ENCODE data around the gene GCGR.

The GCGR gene

DNA sequence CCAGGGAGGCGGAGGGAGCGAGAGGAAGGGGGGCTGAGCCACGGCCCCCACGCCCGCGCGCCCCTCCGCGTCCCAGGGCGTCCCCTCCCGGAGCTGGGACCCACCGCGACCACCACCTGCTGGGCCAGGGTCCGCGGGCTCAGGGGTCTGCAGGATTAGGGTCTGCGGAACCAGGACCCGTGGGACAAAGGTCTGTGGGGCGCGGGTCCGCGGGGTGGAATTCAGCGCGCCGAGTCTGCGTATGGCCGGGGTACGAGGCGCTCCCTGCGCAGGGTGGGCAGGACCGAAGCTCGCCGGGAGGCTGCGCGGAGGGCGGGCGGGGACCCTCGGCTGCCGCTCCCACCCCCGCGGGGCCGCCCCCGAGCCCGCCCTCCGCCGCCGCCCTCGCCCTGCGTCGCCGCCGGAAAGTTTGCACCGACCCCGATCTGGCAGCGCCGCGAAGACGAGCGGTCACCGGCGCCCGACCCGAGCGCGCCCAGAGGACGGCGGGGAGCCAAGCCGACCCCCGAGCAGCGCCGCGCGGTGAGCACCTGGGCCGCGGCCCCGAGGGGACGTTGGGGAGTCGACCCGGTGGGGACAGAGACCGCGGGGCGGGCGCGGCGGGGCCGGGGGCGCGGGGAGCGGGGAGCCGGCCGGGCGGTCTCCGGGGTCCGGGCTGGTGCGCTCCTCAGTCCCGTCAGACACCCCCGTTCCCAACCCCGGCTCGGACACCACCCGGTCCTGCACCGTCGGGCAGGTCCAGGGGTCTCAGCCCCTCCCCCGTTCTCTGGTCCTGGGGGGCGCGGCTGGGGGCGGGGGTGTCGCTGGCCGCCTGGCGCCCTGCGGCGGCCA lies at the start of gene GCGR:
Gene GCGR (plus strand): TSS at position 423 of the 831 bp plus-strand sequence. CDS start 4,869 bp downstream, outside the sequence.
- no peak within 1 kb of the TSS for H3K27ac ChIP-seq
- TF ChIP-seq, protein P1, sequence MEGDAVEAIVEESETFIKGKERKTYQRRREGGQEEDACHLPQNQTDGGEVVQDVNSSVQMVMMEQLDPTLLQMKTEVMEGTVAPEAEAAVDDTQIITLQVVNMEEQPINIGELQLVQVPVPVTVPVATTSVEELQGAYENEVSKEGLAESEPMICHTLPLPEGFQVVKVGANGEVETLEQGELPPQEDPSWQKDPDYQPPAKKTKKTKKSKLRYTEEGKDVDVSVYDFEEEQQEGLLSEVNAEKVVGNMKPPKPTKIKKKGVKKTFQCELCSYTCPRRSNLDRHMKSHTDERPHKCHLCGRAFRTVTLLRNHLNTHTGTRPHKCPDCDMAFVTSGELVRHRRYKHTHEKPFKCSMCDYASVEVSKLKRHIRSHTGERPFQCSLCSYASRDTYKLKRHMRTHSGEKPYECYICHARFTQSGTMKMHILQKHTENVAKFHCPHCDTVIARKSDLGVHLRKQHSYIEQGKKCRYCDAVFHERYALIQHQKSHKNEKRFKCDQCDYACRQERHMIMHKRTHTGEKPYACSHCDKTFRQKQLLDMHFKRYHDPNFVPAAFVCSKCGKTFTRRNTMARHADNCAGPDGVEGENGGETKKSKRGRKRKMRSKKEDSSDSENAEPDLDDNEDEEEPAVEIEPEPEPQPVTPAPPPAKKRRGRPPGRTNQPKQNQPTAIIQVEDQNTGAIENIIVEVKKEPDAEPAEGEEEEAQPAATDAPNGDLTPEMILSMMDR (conservative IDR thresholded peaks at IDR 0.05), result no peak

DNA sequence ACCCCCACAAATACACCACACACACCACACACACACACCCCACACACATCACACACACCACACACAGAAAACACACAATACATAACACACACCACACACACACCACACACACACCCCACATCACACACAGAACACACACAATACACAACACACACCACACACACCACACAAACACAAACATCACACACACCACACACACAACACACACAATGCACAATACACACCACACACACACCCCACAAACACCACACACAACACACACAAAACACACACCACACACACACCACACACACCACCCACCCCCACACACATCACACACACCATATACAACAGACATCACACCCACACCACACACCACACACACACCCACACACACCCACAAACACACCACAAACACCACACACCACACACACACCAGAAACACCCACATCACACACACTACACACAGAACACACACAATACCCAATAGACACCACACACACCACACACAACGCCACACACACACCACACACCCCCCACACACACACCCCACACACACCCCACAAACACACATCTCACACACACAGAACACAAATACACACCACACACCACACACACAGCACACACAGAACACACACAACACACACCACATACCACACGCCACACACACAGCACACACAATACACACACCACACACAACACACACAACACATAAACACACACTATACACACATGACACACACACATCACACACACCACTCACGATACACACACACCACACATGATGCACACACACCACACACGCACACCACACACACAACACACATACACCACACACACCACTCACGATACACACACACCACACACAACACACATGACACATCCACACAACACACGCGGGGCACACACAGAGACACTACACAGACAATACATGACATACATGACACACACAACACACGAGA lies 11.0 kb upstream of the GCGR start:
- TF ChIP-seq, protein P1 (conservative IDR thresholded peaks at IDR 0.05), result no peak
- no peak overlapping the region for H3K27ac ChIP-seq

DNA sequence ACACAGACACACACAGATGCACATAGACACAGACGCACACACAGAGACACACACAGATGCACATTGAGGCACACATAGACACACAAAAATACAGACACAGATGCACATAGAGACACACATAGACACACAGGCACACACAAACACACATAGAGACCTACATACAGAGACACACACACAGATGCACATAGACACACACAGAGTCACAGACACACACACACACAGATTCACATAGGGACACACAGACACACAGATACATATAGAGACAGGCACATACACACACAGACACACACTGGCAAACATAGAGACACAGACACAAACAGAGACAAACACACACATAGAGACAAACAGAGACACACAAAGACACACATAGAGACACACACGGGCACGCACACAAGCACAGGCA lies 9.9 kb upstream of the GCGR start:
- TF ChIP-seq, protein P1 (conservative IDR thresholded peaks at IDR 0.05), result no peak
- H3K27ac ChIP-seq, result no peak overlapping the region

DNA sequence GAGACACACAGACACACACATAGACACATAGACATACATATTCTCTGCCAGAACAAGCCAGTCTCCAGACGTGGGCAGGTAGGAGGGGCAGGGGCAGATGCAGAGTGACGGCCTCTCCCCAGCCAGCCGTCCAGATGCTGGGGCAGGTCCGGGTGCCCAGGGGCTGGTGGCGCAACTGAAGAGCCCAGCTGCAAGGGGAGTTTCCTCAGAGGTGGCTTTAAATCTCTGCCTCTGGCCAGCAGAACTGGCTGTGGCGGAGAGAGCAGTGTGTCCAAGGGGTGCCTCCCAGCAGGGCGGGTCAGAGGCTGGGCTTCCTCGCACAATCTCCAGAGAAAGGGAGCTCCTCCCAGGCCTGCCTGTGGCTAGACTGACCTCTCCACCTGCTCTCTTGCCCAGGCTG lies 9.4 kb upstream of the GCGR start:
- TF ChIP-seq, protein P1 (conservative IDR thresholded peaks at IDR 0.05), result no peak

DNA sequence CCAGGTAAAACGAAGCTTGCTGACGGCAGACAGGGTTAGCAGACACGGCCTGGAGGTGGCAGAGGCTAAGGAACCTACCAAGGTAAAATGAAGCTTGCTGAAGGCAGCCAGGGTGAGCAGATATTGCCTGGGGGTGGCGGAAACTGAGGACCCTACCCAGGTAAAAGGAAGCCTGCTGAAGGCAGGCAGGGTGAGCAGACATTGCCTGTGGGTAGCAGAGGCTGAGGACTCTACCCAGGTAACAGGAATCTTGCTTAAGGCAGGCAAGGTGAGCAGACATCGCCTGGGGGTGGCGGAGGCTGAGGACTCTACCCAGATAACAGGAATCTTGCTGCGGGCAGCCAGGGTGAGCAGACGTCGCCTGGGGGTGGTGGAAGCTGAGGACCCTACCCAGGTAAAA lies 2.6 kb upstream of the GCGR start:
- no peak overlapping the region for H3K27ac ChIP-seq
- TF ChIP-seq, protein P1 (conservative IDR thresholded peaks at IDR 0.05), result no peak

More for the DNA sequence above, 9.4 kb upstream of the GCGR start:
- H3K27ac ChIP-seq, result no peak overlapping the region

DNA sequence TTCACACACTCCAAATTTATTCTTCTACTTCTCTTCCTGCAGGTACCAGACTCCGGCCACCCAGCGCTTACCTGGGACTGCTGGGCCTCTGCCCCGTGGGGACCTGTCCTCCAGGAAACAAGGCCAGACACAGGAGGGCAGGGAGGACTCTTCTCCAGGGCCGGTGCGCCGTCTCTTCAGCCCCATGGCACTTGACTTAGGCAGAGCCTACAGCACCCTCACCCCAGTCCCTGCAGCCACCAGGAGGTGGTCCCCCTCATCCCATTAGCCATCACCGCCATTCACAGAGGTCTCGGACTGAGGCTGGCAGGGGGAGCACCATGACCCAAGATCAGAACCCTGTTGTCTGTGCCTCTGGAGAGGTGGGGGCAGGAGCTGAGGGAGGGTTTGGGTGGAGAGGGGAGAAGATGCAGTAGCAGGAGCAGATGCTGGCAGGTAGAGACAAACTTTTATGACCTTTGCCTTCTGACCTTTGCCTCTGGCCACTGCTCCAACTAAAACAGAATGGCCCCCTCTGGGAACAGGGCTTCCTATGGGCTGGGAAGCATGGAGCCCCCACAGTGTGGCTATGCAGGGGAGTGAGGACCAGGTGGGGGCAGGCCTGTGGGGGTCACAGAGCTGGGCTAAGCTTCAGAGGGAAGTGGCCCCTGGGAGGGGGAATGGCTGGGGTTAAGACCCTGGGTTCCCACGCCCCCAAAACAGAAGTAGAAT lies 1.7 kb upstream of the GCGR start:
- TF ChIP-seq, protein P1 (conservative IDR thresholded peaks at IDR 0.05), result no peak
- H3K27ac ChIP-seq, result no peak overlapping the region
